ENCODE data around the gene HIPK2. TPM values are rescaled to one million over a fixed set of nuclear protein-coding genes. Genes with fewer than 3 reads are reported as not detected.

HIPK2 gene
- total RNA-seq, 4 donors from 2014 or later = 13.6 to 21.8 (median 18.2) TPM

DNA sequence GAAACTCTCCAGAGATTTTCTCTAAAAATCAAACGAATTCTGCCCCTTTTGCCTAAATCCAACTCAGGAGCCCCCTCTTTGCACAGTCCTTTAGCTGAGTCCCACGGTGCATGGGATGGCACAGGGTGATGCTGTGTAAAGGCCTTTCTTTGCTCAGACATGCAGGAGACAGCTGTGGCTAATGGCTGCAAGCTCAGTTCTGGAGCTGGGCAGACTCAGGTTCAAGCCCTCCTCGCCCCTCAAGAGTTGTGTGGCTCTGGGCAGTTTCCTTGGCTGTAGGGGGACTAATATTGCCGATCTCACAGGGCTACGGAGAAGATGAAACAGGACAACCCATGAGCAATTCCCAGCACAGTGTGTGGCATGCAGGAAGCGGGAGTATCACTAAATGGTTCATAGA lies 211.7 kb downstream of the HIPK2 start:
- Histone ChIP-seq H3K4me3 (no peak overlapping the region), H3K9me3 (no peaks in the 10 kb centered on the region), H3K36me3 (peaks cover 5% of the 10 kb centered on the region), H3K27me3 (no peaks in the 10 kb centered on the region), H3K4me1 (no peaks in the 10 kb centered on the region), H3K27ac (no peak overlapping the region)
- TF ChIP-seq POLR2AphosphoS5 (IDR thresholded peaks at IDR 0.05) = no peak
- no peak for TF ChIP-seq POLR2A (IDR thresholded peaks at IDR 0.05)
- TF ChIP-seq EP300 (IDR thresholded peaks at IDR 0.05) = no peak
- TF ChIP-seq, protein P1, sequence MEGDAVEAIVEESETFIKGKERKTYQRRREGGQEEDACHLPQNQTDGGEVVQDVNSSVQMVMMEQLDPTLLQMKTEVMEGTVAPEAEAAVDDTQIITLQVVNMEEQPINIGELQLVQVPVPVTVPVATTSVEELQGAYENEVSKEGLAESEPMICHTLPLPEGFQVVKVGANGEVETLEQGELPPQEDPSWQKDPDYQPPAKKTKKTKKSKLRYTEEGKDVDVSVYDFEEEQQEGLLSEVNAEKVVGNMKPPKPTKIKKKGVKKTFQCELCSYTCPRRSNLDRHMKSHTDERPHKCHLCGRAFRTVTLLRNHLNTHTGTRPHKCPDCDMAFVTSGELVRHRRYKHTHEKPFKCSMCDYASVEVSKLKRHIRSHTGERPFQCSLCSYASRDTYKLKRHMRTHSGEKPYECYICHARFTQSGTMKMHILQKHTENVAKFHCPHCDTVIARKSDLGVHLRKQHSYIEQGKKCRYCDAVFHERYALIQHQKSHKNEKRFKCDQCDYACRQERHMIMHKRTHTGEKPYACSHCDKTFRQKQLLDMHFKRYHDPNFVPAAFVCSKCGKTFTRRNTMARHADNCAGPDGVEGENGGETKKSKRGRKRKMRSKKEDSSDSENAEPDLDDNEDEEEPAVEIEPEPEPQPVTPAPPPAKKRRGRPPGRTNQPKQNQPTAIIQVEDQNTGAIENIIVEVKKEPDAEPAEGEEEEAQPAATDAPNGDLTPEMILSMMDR (IDR thresholded peaks at IDR 0.05) = no peak
- peak in 1 of 2 donors; percentile 65 for DNase-seq (ENCODE audit: low spot score in 2 of 2)
- WGBS = 92% methylated on average over 6 of the region's 6 CpGs

DNA sequence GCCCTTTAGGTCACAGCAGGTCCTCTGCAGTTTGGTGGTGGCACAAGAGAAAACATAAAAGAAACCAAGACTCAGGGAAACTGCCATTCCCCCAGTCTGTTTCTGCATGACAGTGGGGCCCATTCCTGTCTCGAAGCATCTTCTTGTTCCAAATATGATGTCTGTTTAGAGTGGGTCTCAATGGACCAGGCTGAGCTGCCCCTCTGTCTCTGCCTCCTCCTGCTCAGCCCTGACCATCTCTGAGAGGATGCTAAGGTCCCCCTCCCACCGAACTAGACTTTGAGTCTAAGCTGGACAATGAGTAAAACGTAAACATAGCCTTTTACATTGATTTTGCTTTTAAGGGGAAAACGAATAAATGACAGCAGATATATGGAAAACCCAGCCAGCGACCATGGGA lies 213.9 kb downstream of the HIPK2 start:
- peak in 1 of 2 donors; percentile 38 for DNase-seq (ENCODE audit: low spot score in 2 of 2)
- Histone ChIP-seq H3K27ac (no peak overlapping the region), H3K4me1 (no peaks in the 10 kb centered on the region), H3K4me3 (no peak overlapping the region), H3K36me3 (peaks cover 2% of the 10 kb centered on the region), H3K9me3 (no peaks in the 10 kb centered on the region), H3K27me3 (no peaks in the 10 kb centered on the region)
- 94% methylated on average over 5 of the region's 5 CpGs for WGBS
- TF ChIP-seq POLR2A (IDR thresholded peaks at IDR 0.05) (no peak), EP300 (IDR thresholded peaks at IDR 0.05) (no peak), POLR2AphosphoS5 (IDR thresholded peaks at IDR 0.05) (no peak)
- TF ChIP-seq, protein P1 (IDR thresholded peaks at IDR 0.05) = no peak

DNA sequence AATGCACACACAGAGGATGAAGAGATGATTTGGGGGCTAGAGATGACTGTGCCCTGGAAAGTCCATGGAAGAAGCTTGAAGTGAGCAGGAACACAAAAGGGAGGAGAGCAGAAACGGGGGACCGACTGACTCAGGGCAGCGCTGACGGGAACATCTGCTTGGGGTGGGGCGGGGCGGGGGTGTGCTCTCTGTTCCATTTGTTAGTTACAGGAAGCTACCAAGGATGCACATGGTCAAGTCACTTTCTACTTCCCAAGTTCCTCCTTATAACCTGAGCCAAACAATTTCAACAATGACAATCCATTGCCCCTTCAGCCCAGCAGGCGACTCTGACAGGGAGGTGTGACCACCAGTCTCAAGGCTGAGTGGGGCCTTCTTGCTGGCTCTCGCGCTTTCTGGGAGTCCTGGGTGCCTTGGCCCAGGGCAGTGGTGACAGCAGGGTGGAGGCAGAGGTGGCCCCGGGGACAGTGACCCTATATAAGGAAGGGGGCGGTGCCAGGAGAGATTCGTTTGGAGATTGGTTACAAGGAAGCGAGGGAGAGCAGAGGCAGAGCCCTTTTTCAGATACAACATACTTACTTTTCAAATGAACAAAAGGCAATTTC lies 214.7 kb downstream of the HIPK2 start:
- H3K9me3 ChIP-seq = no peaks in the 10 kb centered on the region
- H3K27me3 ChIP-seq = no peaks in the 10 kb centered on the region
- TF ChIP-seq, protein P1 (IDR thresholded peaks at IDR 0.05) = no peak
- TF ChIP-seq EP300 (IDR thresholded peaks at IDR 0.05) (no peak), POLR2A (IDR thresholded peaks at IDR 0.05) (no peak), POLR2AphosphoS5 (IDR thresholded peaks at IDR 0.05) (no peak)
- no peaks in the 10 kb centered on the region for H3K4me1 ChIP-seq
- no peak overlapping the region for H3K27ac ChIP-seq
- peak in 1 of 2 donors; percentile 41 for DNase-seq (ENCODE audit: low spot score in 2 of 2)
- no peaks in the 10 kb centered on the region for H3K36me3 ChIP-seq
- H3K4me3 ChIP-seq = no peak overlapping the region
- 76% methylated on average over 13 of the region's 13 CpGs for WGBS

DNA sequence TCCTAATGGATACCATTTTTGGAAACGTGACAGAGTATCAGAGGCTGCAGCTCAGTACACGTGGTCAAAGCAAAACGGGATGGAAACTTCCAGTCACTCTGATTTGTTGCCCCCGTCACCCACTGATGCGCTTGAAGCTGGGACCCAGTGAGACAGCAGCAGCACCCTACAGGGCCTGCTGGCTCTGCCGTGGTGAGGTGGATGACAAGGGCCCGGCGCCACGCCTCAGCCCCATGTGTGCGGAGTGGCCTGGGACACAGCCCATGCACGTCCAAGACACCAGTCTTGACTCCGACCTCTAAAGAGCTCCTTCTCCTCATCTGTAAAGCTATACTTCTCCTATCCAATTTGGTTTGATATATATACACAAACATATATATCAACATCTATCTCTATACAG lies 215.3 kb downstream of the HIPK2 start:
- Histone ChIP-seq H3K27me3 (peaks cover 3% of the 10 kb centered on the region), H3K36me3 (no peaks in the 10 kb centered on the region), H3K4me1 (no peaks in the 10 kb centered on the region), H3K4me3 (no peak overlapping the region), H3K9me3 (no peaks in the 10 kb centered on the region), H3K27ac (no peak overlapping the region)
- DNase-seq (ENCODE audit: low spot score in 2 of 2) = peak in 1 of 2 donors; percentile 31
- TF ChIP-seq EP300 (IDR thresholded peaks at IDR 0.05) = no peak
- TF ChIP-seq POLR2A (IDR thresholded peaks at IDR 0.05) = no peak
- TF ChIP-seq, protein P1 (IDR thresholded peaks at IDR 0.05) = no peak
- TF ChIP-seq POLR2AphosphoS5 (IDR thresholded peaks at IDR 0.05) = no peak
- WGBS = 96% methylated on average over 12 of the region's 12 CpGs

DNA sequence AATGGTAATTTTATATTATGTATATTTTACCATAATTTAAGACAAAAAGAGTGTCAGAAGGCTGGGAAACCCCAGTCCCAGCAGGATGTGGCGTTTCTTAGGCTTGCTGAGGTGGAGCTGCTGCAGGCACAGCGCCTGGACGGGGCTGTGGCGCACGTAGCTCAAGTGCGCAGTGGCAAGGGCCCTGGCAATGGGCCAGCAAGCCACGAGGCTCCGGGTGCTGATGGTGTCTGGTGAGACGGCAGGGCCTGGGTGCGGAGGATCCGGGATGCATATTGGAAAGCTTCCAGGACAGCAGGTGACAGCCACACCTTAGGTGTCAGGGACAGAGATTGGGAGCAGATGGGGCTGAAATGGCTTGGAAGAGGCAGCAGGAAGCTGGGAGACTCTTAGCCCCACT lies 217.1 kb downstream of the HIPK2 start:
- no peaks in the 10 kb centered on the region for H3K9me3 ChIP-seq
- TF ChIP-seq, protein P1 (IDR thresholded peaks at IDR 0.05) = no peak
- TF ChIP-seq POLR2AphosphoS5 (IDR thresholded peaks at IDR 0.05) (no peak), EP300 (IDR thresholded peaks at IDR 0.05) (no peak), POLR2A (IDR thresholded peaks at IDR 0.05) (no peak)
- peak in 1 of 2 donors; percentile 62 for DNase-seq (ENCODE audit: low spot score in 2 of 2)
- H3K27ac ChIP-seq = no peak overlapping the region
- H3K27me3 ChIP-seq = peaks cover 3% of the 10 kb centered on the region
- H3K4me3 ChIP-seq = no peak overlapping the region
- no peaks in the 10 kb centered on the region for H3K36me3 ChIP-seq
- no peaks in the 10 kb centered on the region for H3K4me1 ChIP-seq
- 89% methylated on average over 11 of the region's 11 CpGs for whole genome bisulfite sequencing
